Stimulated activated CD4-positive, alpha-beta T cell treated with anti-CD3 and anti-CD28 coated beads, Interleukin-15, amount 100 ng/mL, for 48 hours (primary cell): ENCODE measurements around the gene OR13C5.

ENCODE experiments used
- DNase-seq, 2 donors: peaks; one replicate each; pipeline ENCODE4 v3.0.0-alpha.2; 2020; ENCODE audit warnings: low read depth in 2 of 2

Gene OR13C5

DNA sequence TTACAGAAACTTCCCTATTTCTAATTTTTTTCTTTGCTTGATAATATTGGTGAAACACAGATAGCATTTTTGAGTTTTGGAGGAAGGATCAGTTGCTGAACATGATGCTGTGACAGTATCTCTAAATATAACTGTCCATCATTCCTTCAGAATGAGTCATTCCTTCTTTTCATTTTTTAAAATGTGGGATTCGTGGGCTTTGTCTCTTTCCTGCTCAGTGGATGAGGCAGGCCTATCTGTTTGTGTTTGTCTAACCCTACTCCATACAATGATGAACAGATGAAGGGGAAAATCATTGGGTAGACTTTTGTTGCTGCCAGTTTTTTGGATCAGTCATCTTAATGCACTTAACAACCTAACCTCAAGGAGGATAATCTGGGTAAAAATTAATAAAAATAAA lies 46.0 kb downstream of the OR13C5 start:
- no peak for DNase-seq
